Tibial nerve (tissue), 4 donors: ENCODE data around the gene EPHA6. TPM values are rescaled to one million over a fixed set of nuclear protein-coding genes. Genes with fewer than 3 reads are reported as not detected.

Experiments used
- DNase-seq, 2 donors: peaks; one replicate each; pipeline ENCODE4 v3.0.0-alpha.2; 2019; ENCODE audit warnings: low spot score in 2 of 2
- H3K27ac ChIP-seq, 4 donors: fragments of 200-600 bp; sonication (generic) in 3 of 4; one replicate each; pipeline ENCODE4 v1.5.1; 2017 to 2019; ENCODE audit warnings: mild to moderate bottlenecking in 1 of 4
- H3K27me3 ChIP-seq, 2 donors: fragments of 200-600 bp; sonication (generic) in 1 of 2; one replicate each; pipeline versions ENCODE4 v1.5.1 to v1.6.0; 2017 to 2019
- H3K36me3 ChIP-seq, 3 donors: fragments of 200-600 bp; sonication (generic); one replicate each; pipeline ENCODE4 v1.5.1; 2018 to 2019
- H3K4me1 ChIP-seq, 4 donors: fragments of 200-600 bp; sonication (generic) in 3 of 4; one replicate each; pipeline ENCODE4 v1.5.1; 2017 to 2019
- H3K4me3 ChIP-seq, 4 donors: fragments of 200-600 bp; sonication (generic) in 3 of 4; one replicate each; pipeline ENCODE4 v1.5.1; 2017 to 2019; ENCODE audit warnings: mild to moderate bottlenecking in 1 of 4, moderate library complexity in 1 of 4
- H3K9me3 ChIP-seq, 4 donors: fragments of 200-600 bp; sonication (generic) in 3 of 4; one replicate each; pipeline ENCODE4 v1.5.1; 2017 to 2019
- CTCF ChIP-seq, 5 experiments: fragments of 200-600 bp in 3 of 5; fragments of 450-650 bp in 2 of 5; sonication (generic) in 3 of 5; IDR thresholded peaks; one replicate each; pipeline ENCODE4 v1.5.1; 2016 to 2019; ENCODE audit warnings: antibody characterized with exemption in 5 of 5, mild to moderate bottlenecking in 3 of 5, moderate library complexity in 2 of 5
- EP300 ChIP-seq, 2 donors: sonication (generic); formaldehyde crosslinking; IDR thresholded peaks; one replicate each; pipeline ENCODE4 v1.6.1; 2017; ENCODE audit warnings: antibody characterized with exemption in 2 of 2, mild to moderate bottlenecking in 1 of 2
- POLR2A ChIP-seq, 2 donors: fragments of 450-650 bp; IDR thresholded peaks; one replicate each; pipeline ENCODE4 v1.6.1; 2017; ENCODE audit warnings: antibody characterized with exemption in 2 of 2, mild to moderate bottlenecking in 2 of 2, moderate library complexity in 2 of 2
- WGBS, 2 donors: methylation state at CpG; one replicate each; pipeline ENCODE4 v1.1.5; 2018; 5-methylcytosine and 5-hydroxymethylcytosine counted together
- total RNA-seq, 4 donors: library from RNA; depleted of rRNA; stranded (reverse); fragments of >200 nt; gene quantifications; one replicate each; pipeline ENCODE4 v1.1.0, GENCODE V29; 2016

The EPHA6 gene
- total RNA-seq, 4 donors from 2014 or later: 0.30 to 1.3 (median 0.61) TPM

- Histone ChIP-seq H3K27me3 (no peaks in the 10 kb centered on the region), H3K4me3 (no peak overlapping the region), H3K9me3 (peaks cover 0 to 11% (median 0%) of the 10 kb centered on the region in 4 donors), H3K4me1 (no peaks in the 10 kb centered on the region), H3K36me3 (no peaks in the 10 kb centered on the region), H3K27ac (no peak overlapping the region)
- DNase-seq: no peak
- TF ChIP-seq CTCF (IDR thresholded peaks at IDR 0.05) (no peak), EP300 (IDR thresholded peaks at IDR 0.05) (no peak), POLR2A (IDR thresholded peaks at IDR 0.05) (no peak)
- 61 to 63% methylated on average over 2 of the region's 2 CpGs for WGBS, 2 donors
These were observed 736.0 kb downstream of the EPHA6 start for GRCh38 chr3:97550408-97550807.

GRCh38 chr3:97552186-97552585, 737.8 kb downstream of the EPHA6 start:
- H3K9me3 ChIP-seq: peaks cover 0 to 9% (median 0%) of the 10 kb centered on the region in 4 donors
- H3K27ac ChIP-seq: no peak overlapping the region
- no peaks in the 10 kb centered on the region for H3K27me3 ChIP-seq
- no peaks in the 10 kb centered on the region for H3K4me1 ChIP-seq
- no peaks in the 10 kb centered on the region for H3K36me3 ChIP-seq
- TF ChIP-seq EP300 (IDR thresholded peaks at IDR 0.05): no peak
- TF ChIP-seq CTCF (IDR thresholded peaks at IDR 0.05): no peak
- no peak for TF ChIP-seq POLR2A (IDR thresholded peaks at IDR 0.05)
- no peak for DNase-seq
- H3K4me3 ChIP-seq: no peak overlapping the region

- Histone ChIP-seq H3K36me3 (no peaks in the 10 kb centered on the region), H3K4me3 (no peak overlapping the region), H3K27me3 (no peaks in the 10 kb centered on the region), H3K4me1 (no peaks in the 10 kb centered on the region), H3K9me3 (no peaks in the 10 kb centered on the region), H3K27ac (no peak overlapping the region)
- WGBS, 2 donors: 83% methylated on average over 3 of the region's 3 CpGs
- no peak for TF ChIP-seq EP300 (IDR thresholded peaks at IDR 0.05)
- TF ChIP-seq CTCF (IDR thresholded peaks at IDR 0.05): no peak
- no peak for TF ChIP-seq POLR2A (IDR thresholded peaks at IDR 0.05)
- no peak for DNase-seq
These were observed 761.3 kb downstream of the EPHA6 start for GRCh38 chr3:97575742-97576141.

- H3K27ac ChIP-seq: no peak overlapping the region
- TF ChIP-seq EP300 (IDR thresholded peaks at IDR 0.05) (no peak), CTCF (IDR thresholded peaks at IDR 0.05) (no peak), POLR2A (IDR thresholded peaks at IDR 0.05) (no peak)
- H3K27me3 ChIP-seq: no peaks in the 10 kb centered on the region
- H3K4me3 ChIP-seq: no peak overlapping the region
- no peaks in the 10 kb centered on the region for H3K9me3 ChIP-seq
- WGBS, 2 donors: 74 to 82% methylated on average over 2 of the region's 2 CpGs
- no peaks in the 10 kb centered on the region for H3K4me1 ChIP-seq
- H3K36me3 ChIP-seq: no peaks in the 10 kb centered on the region
- no peak for DNase-seq
These were observed 761.8 kb downstream of the EPHA6 start for GRCh38 chr3:97576221-97576620.

- Histone ChIP-seq H3K27ac (no peak overlapping the region), H3K36me3 (no peaks in the 10 kb centered on the region), H3K4me1 (no peaks in the 10 kb centered on the region), H3K27me3 (no peaks in the 10 kb centered on the region), H3K9me3 (no peaks in the 10 kb centered on the region), H3K4me3 (no peak overlapping the region)
- WGBS, 2 donors: 62 to 69% methylated on average over 3 of the region's 3 CpGs
- TF ChIP-seq EP300 (IDR thresholded peaks at IDR 0.05) (no peak), CTCF (IDR thresholded peaks at IDR 0.05) (no peak), POLR2A (IDR thresholded peaks at IDR 0.05) (no peak)
- DNase-seq: no peak
These were observed 765.0 kb downstream of the EPHA6 start for GRCh38 chr3:97579365-97579764.
